Endothelial cell of umbilical vein (primary cell): ENCODE data around the gene SLC6A16.
"Not testable (repeated sequence)": the region's sequence is repeated elsewhere in the genome, so short reads cannot be mapped to it uniquely, and the experiment has no call there.

ENCODE experiments used
- CTCF ChIP-seq, 2 donors: IDR thresholded peaks; 1 replicate in 1 of 2; 2 replicates in 1 of 2; pipeline ENCODE4 v1.5.1; 2011; ENCODE audit warnings: low read length in 2 of 2, mild to moderate bottlenecking in 2 of 2, moderate library complexity in 2 of 2, control low read depth in 1 of 2, inconsistent platforms in 1 of 2, low read depth in 1 of 2; ENCODE audit not compliant: insufficient read depth in 1 of 2; ENCODE audit errors: extremely low read depth in 1 of 2
- JUN ChIP-seq: IDR thresholded peaks from 2 replicates; pipeline ENCODE4 v1.6.1; 2011; ENCODE audit warnings: borderline replicate concordance, low read depth; ENCODE audit not compliant: insufficient read length, insufficient read depth

- TF ChIP-seq CTCF (IDR thresholded peaks at IDR 0.05; ENCODE audit: extremely low read depth in 1 of 2, insufficient read depth in 1 of 2, low read depth in 1 of 2, low read length in 2 of 2); JUN: not testable (repeated sequence)
These were observed 48.2 kb upstream of the SLC6A16 start for GRCh38 chr19:49373174-49373573.
